ENCODE measurements around the gene SCAPER. TPM values are rescaled to one million over a fixed set of nuclear protein-coding genes. Genes with fewer than 3 reads are reported as not detected.
"Not testable (repeated sequence)": the region's sequence is repeated elsewhere in the genome, so short reads cannot be mapped to it uniquely, and the experiment has no call there.

Gene SCAPER
- total and polyA plus RNA-seq, 8 donors: 4.9 to 136 (median 18.2) TPM

- intact Hi-C loops (cut with DNase I; ENCODE audit: low total_unique reads): no loop called here
- Histone ChIP-seq H3K9me3 (no peaks in the 10 kb centered on the region), H3K4me3 (no peak overlapping the region), H3K36me3 (no peaks in the 10 kb centered on the region), H3K27me3 (no peaks in the 10 kb centered on the region), H3K27ac (no peak overlapping the region), H3K4me1 (peaks cover 0 to 48% (median 14%) of the 10 kb centered on the region in 4 donors)
- DNase-seq: no peak
- 67 to 75% (median 70%) methylated on average over 1 of the region's 1 CpG for WGBS, 5 donors
- TF ChIP-seq CTCF (IDR thresholded peaks at IDR 0.05) (no peak), POLR2AphosphoS5 (IDR thresholded peaks at IDR 0.05) (no peak), EP300 (IDR thresholded peaks at IDR 0.05) (no peak), POLR2A (IDR thresholded peaks at IDR 0.05) (no peak)
These were observed 605.4 kb downstream of the SCAPER start for GRCh38 chr15:76299786-76300185.

GRCh38 chr15:76298986-76299385 is 606.2 kb downstream of the SCAPER start:
- no peak for TF ChIP-seq POLR2AphosphoS5 (IDR thresholded peaks at IDR 0.05)
- TF ChIP-seq CTCF (IDR thresholded peaks at IDR 0.05): no peak
- no peak for TF ChIP-seq POLR2A (IDR thresholded peaks at IDR 0.05)
- TF ChIP-seq EP300 (IDR thresholded peaks at IDR 0.05): no peak
- DNase-seq: no peak
- WGBS, 5 donors: 59 to 73% (median 66%) methylated on average over 3 of the region's 3 CpGs
- Histone ChIP-seq H3K27me3 (no peaks in the 10 kb centered on the region), H3K27ac (no peak overlapping the region), H3K36me3 (no peaks in the 10 kb centered on the region), H3K4me1 (peaks cover 0 to 48% (median 15%) of the 10 kb centered on the region in 4 donors), H3K4me3 (no peak overlapping the region), H3K9me3 (no peaks in the 10 kb centered on the region)
- intact Hi-C loops (cut with DNase I; ENCODE audit: low total_unique reads): no loop called here

GRCh38 chr15:76297951-76298350 is 607.2 kb downstream of the SCAPER start:
- H3K27ac ChIP-seq; DNase-seq; H3K9me3 ChIP-seq; H3K4me3 ChIP-seq; H3K27me3 ChIP-seq; intact Hi-C loops (cut with DNase I; ENCODE audit: low total_unique reads); H3K36me3 ChIP-seq: not testable (repeated sequence)
- H3K4me1 ChIP-seq: peaks cover 0 to 48% (median 18%) of the 10 kb centered on the region in 4 donors
- WGBS, 5 donors: 91 to 99% (median 98%) methylated on average over 4 of the region's 4 CpGs

Small RNA genes within 50 kb of the gene (small RNA-seq; reads per million reads assigned to genes)
- 0 reads per million in 4 donors for gene AC090751.1
- 0 reads per million in 4 donors for gene MIR3713

Other genes with a start within 250 kb of the SCAPER start
- gene RCN2, start 26.4 kb upstream of the SCAPER start, total RNA-seq: 10 to 100 TPM; 14.0 to 67.2 (median 42.9) TPM
- 10 to 100 TPM; 17.7 to 22.7 (median 22.3) TPM for gene RCN2, start 26.4 kb upstream of the SCAPER start, polyA plus RNA-seq
- 10 to 100 TPM in 3 of 5 donors, 1 to 10 TPM in 1, under 1 TPM in 1; 0.29 to 75.4 (median 10.1) TPM for gene PSTPIP1, start 89.8 kb upstream of the SCAPER start, total RNA-seq
- gene PSTPIP1, start 89.8 kb upstream of the SCAPER start, polyA plus RNA-seq: 1 to 10 TPM; 3.1 to 6.6 (median 4.2) TPM
- gene TSPAN3, start 165.8 kb upstream of the SCAPER start, total RNA-seq: 100 to 1,000 TPM in 3 of 5 donors, 10 to 100 TPM in 2; 42.9 to 390 (median 143) TPM
- gene TSPAN3, start 165.8 kb upstream of the SCAPER start, polyA plus RNA-seq: 100 to 1,000 TPM in 1 of 3 donors, 10 to 100 TPM in 2; 48.7 to 100 (median 99.2) TPM